D721Med (cell line): ENCODE results near the gene ADGRD2.

ENCODE experiments used
- DNase-seq: peaks from one replicate; pipeline ENCODE4 v3.0.0; 2011; ENCODE audit warnings: low spot score; ENCODE audit not compliant: insufficient read length
- FAIRE-seq: peaks from 2 replicates; lab custom pipeline; 2011; peaks lifted over from hg19 to GRCh38; lab: Jason Lieb, UNC
- CTCF ChIP-seq: IDR thresholded peaks from 2 replicates; pipeline ENCODE4 v1.5.1; 2012; ENCODE audit warnings: mild to moderate bottlenecking, control low read depth; ENCODE audit not compliant: insufficient read depth; ENCODE audit errors: missing control alignments

The ADGRD2 gene

GRCh38 chr9:124505006-124505900 lies 55.0 kb downstream of the ADGRD2 start:
- TF ChIP-seq CTCF: no peak
- FAIRE-seq: no peak
- no peak for DNase-seq

DNA sequence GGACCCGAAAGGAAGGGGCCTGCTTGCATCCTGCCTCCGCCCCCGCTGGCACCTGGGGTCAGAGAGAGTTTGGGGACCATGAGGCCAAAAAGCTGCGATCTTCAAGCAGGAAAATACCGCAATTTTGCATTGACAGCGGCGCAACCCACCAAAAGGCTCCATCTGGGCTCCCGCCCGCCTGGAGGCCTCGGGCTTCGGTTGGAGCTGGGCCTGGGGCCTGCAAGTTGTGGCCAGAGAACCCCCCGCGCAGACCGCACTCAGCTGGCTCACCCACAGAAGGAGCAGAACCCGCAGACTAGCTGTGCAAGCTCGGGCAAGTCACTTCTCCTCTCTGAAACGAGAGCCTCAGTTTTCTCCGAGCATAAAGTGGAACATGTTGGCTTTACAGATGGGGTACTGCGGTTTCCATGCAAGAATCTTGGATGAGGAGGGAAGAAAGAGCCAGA lies 55.7 kb downstream of the ADGRD2 start:
- FAIRE-seq (no peak), DNase-seq (no peak)
- no peak for TF ChIP-seq CTCF

DNA sequence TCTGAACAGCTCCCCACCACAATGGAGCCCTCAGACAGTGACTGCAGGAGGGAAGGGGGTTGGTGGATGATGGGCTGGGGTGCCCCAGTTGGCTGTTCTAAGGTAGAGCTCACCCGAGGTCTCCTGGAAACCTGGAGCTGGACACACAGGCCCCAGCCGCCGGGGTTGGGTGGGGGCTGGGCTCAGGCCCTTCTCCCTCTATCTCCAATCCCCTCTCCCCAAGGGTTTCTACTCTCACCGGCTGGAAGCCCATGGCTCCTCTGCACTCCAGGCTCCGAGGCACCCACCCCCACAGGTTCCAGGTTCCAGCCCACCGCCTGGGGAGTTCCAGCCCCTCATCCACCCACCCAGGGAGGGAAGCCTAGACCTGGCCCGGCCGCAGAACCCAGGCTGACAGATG lies 56.2 kb downstream of the ADGRD2 start:
- FAIRE-seq (no peak), DNase-seq (no peak)
- TF ChIP-seq CTCF: no peak

GRCh38 chr9:124506931-124507879 lies 57.0 kb downstream of the ADGRD2 start, which contains the start of gene NR5A1:
NR5A1 (minus strand) TSS chr9:124507399; CDS start chr9:124503395, 4,004 bp downstream.
- no peak for TF ChIP-seq CTCF
- DNase-seq (no peak), FAIRE-seq (no peak)

- DNase-seq (no peak), FAIRE-seq (no peak)
- no peak for TF ChIP-seq CTCF
Measured at GRCh38 chr9:124507880-124508423, 57.7 kb downstream of the ADGRD2 start.

DNA sequence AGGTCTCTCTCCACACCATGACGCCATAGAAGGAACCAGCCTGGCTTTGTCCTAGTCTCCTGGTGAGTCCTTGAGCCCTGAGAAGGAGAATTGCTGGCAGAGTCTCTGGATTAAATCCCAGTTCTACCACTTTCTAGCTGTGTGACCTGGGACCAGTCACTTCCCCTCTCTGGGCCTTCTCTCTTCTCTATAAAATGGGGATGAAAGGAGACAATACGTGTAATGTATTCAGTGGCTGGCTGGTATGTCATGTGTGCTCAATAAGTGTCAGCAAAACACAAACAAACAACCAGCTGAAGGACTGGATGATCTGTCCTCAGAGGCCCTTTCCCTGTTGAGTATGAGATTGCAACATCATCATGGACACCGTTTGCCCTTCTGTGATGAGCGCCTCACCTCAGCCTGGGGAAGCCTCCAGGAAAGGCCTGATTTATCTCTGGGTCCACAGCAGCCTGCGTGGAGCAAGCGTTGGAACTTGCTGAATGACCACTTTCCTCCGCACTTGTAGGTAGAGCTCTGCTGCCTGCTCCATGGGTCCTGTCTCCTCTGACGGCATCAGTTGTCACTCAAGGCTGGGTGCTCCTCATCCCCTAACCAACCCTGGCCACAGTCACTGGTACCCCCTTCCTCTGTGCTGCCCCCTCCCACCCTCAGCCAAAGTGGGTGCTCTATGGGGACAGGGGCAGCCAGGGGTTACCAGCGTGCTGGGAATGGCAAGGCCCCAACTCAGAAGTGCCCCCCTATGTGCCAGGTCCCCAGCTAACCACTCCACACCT lies 60.6 kb downstream of the ADGRD2 start:
- TF ChIP-seq CTCF: no peak
- no peak for DNase-seq
- no peak for FAIRE-seq
